Measurements from ENCODE around the gene CD1E. TPM values are rescaled to one million over a fixed set of nuclear protein-coding genes. Genes with fewer than 3 reads are reported as not detected.
"Not testable (repeated sequence)": the region's sequence is repeated elsewhere in the genome, so short reads cannot be mapped to it uniquely, and the experiment has no call there.

CD1E gene
- total RNA-seq, 1 experiment from 2014 or later: not detected

DNA sequence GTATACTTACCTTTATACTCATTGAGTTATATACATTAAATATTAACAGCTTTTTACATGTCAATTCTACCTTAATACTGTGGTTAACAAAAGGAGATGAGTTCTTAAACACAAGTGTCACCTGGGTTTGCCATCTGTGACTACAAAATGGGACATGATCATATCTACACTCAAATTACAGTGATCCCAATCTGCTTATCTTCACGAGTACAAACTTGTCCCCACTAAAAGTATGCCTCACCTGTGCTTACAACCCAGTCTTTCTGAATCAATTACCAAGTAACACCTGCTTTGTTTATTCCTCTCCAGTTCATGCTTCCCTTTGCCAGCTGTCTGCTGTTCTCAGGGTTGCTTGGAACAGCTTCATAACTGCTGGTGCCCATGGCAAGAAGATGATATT is 8.8 kb downstream of the CD1E start:
- DNase-seq (ENCODE audit: low spot score): no peak

DNA sequence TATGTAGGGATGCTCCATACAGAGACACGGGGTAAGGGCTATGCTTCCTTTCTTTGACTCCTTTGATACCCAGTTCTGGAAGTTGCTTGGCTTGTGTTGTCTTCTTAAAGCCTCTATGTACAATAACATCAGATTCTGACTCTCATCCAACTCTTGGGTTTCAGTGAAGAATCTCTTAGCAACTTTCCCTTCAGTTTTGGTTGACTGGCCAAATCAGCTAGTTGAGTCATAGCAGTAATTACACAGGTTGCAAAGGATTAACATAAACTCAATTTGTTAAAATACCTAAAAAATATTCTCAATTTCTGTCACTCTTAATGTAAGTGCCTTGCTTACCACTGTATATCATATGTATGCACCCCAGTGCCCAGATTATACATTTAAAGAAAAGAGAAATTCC is 9.2 kb downstream of the CD1E start:
- no peak for DNase-seq (ENCODE audit: low spot score)

DNA sequence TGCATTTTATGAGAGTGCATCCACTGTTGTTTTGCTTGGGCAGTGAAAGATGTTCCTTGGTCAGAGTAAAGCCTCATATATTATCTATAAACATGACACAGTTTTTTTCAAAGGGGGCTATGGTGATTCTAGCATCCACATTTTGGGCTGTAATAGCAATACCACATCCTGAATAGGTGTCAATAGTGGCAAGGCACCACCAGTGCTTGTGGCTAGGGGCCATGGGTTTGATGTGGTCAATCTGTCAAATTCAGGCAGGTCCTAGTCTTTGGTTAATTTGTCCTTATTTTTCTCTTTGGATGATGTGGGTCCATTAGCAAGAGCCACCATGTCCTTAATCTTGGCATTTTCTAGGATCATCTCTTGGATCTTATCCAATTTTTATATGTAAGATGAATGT is 13.1 kb downstream of the CD1E start:
- no peak for DNase-seq (ENCODE audit: low spot score)

DNA sequence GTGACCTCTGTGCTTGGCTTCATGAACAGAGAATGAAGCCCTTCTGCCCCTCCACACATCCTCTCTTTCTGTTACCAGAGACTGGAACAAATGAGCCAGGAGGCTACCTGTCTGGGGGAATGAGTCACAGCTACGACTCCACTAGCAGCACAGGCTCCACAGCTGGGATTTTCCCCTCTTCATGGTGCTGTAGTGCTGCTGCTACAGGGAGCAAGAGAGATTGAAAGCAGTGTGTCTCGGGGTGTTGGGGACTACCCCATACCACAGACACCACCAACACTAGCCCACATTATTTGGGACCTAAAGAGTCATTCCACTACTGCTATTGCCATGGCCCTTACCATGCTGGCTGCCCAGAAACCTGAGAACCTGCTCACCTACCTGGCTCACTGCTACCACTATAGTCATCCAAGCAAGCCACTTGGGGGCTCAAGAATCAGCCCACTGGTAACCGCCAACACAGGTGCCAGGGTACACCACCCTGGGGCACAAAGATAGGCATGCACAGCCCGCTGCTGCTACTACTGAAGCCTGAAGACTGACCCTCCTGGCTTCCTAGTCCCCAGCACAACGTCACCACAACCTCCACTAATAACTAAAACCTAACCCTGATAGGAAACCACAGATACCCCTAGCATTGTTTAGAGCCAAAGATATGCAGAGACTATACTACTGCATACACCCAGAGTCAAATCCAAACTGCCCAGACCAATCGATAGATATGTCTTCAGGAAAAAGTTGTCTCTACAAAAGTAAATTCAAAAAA is 17.7 kb downstream of the CD1E start:
- DNase-seq (ENCODE audit: low spot score): no peak

DNA sequence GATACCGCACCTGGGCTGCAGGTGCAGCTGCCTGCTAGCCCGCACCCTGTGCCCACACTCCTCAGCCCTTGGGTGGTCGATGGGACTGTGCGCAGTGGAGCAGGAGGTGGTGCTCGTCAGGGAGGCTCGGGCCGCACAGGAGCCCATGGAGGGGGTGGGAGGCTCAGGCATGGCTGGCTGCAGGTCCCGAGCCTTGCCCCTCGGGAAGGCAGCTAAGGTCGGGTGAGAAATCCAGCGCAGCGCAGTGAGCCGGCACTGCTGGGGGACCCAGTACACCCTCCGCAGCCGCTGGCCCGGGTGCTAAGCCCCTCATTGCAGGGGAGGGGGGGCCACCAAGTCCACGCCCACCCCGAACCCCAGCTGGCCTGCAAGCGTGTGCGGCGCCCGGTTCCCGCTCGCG is 20.4 kb downstream of the CD1E start:
- not testable (repeated sequence) for DNase-seq (ENCODE audit: low spot score)

DNA sequence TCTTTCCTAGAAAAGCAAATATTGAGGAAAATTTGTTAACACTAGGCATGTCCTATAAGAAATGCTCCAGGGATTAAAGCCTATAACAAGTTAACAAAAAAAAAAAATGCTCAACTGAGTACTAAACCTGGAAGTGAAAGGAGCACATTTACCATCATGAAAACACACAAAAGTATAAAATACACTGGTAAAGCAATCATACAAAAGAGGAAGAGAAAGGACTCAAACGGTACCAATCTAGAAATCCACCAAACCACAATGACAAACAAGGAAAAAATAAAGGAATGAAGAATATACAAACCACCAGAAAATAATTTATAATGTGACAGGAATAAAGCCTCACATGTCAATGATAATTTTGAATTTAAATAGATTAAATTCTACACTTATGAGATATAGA is 21.2 kb downstream of the CD1E start:
- no peak for DNase-seq (ENCODE audit: low spot score)

DNA sequence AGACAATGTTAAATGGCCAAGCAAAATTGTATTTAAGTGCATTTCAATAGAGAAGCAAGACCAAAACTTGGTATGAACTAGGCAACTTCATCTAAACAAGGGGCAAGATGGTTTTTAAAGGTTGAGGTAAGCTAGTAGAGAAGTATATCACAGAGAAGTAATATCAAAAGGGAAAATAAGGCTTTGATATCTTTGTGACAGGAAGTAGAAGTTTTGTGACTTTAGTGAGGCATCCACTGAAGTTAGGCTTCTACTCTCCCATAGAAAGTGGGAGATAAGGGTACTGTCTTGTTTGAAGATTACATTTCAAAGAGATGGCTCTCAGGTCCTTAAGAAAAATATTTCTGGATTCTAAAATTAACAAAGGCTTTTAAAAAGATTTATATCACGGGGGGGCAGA is 36.6 kb downstream of the CD1E start:
- DNase-seq (ENCODE audit: low spot score): no peak

DNA sequence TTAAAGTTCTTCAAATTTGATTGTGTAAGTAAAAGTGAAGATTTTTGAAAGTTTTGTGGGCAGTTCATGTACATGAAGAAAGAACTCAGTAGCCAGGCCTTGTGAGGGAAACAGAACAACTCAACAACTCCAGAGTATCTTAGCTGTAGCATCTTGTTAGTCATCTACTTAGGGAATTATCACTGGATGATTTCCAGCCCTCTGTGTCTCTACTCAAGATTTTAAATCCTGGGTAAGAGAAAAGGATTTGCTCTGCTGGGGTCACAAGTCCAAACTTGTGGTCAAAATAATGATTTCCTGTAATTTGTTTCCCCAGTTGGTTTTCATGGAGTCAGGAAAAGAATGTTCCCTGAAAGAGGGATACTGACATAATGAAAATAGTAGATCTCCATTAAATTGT is 37.4 kb downstream of the CD1E start:
- DNase-seq (ENCODE audit: low spot score): no peak

- no peak for DNase-seq (ENCODE audit: low spot score)
Observed at GRCh38 chr1:158393476-158393875, 39.8 kb downstream of the CD1E start.

DNA sequence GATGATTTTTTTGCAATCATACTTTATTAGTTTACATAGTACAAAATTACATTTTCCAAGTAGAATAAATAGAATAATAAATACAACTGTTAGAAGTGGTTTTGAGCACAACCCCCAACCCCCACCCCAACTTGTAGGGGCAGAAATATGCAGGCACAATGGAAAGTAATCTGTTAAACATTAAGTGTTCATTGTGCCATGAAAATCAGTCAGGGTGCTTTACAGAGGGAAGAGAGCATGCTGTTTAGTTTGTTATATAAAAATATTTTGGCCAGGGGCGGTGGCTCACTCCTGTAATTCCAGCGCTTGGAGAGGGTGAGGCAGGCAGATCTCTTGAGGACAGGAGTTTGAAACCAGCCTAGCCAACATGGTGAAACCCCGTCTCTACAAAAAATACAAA is 43.0 kb downstream of the CD1E start:
- DNase-seq (ENCODE audit: low spot score): no peak

- DNase-seq (ENCODE audit: low spot score): no peak
Observed at GRCh38 chr1:158398818-158399514, 45.3 kb downstream of the CD1E start, which contains the start of gene OR10T2. Gene OR10T2 (minus strand): TSS chr1:158399466. CDS start chr1:158399466, 0 bp downstream.

DNA sequence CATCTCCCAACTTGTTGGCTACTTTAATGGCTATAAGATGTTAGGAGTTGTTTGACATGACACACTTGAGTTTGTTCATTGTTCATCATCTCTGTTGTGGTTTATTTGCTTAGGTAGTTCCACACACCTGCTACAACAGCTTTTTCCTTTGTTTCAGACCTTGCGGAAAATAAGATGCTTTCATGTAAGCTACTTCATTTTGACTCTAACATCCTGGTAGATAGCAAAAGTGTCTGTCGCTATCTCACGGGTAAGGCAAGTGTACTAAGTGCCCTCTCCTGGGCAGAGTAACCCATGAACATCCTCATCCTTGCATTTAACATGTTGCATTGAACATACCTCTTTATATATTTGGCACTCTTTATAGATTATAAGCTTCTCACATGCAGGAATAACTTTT is 47.2 kb downstream of the CD1E start:
- DNase-seq (ENCODE audit: low spot score): no peak

GRCh38 chr1:158407092-158407491 is 53.4 kb downstream of the CD1E start:
- no peak for DNase-seq (ENCODE audit: low spot score)

Other genes starting within 250 kb of the CD1E start
- not detected in 2 replicates for gene CD1D, start 173.0 kb upstream of the CD1E start, total RNA-seq (2014; rRNA removed; shearing (Covaris generic))
- gene CD1A, start 99.5 kb upstream of the CD1E start, total RNA-seq (2014; rRNA removed; shearing (Covaris generic)): not detected in 2 replicates
- not detected in 2 replicates for gene CD1C, start 64.0 kb upstream of the CD1E start, total RNA-seq (2014; rRNA removed; shearing (Covaris generic))
- not detected in 2 replicates for gene CD1B, start 22.4 kb upstream of the CD1E start, total RNA-seq (2014; rRNA removed; shearing (Covaris generic))
- not detected in 2 replicates for gene OR10T2, start 45.6 kb downstream of the CD1E start, total RNA-seq (2014; rRNA removed; shearing (Covaris generic))
- not detected in 2 replicates for gene OR10K2, start 72.3 kb downstream of the CD1E start, total RNA-seq (2014; rRNA removed; shearing (Covaris generic))
- not detected in 2 replicates for gene OR10K1, start 107.9 kb downstream of the CD1E start, total RNA-seq (2014; rRNA removed; shearing (Covaris generic))
- not detected in 2 replicates for gene OR10R2, start 118.3 kb downstream of the CD1E start, total RNA-seq (2014; rRNA removed; shearing (Covaris generic))
- not detected in 2 replicates for gene OR6Y1, start 200.5 kb downstream of the CD1E start, total RNA-seq (2014; rRNA removed; shearing (Covaris generic))
- gene OR6P1, start 216.7 kb downstream of the CD1E start, total RNA-seq (2014; rRNA removed; shearing (Covaris generic)): not detected in 2 replicates
- not detected in 2 replicates for gene OR10X1, start 226.0 kb downstream of the CD1E start, total RNA-seq (2014; rRNA removed; shearing (Covaris generic))

Data from HT-29 (cell line).